NCI-H82 treated with DMSO at 0.1 percent for 48 hours (cell line): ENCODE measurements around the gene CCDC182.

Experiments used
- DNase-seq: peaks from one replicate; lab custom pipeline; 2025; ENCODE audit not compliant: unreplicated experiment; lab: John Stamatoyannopoulos, UW

CCDC182 gene

GRCh38 chr17:57701124-57701523 is 44.0 kb downstream of the CCDC182 start:
- DNase-seq, result no peak

GRCh38 chr17:57699751-57700219 is 45.3 kb downstream of the CCDC182 start:
- DNase-seq, result no peak

DNA sequence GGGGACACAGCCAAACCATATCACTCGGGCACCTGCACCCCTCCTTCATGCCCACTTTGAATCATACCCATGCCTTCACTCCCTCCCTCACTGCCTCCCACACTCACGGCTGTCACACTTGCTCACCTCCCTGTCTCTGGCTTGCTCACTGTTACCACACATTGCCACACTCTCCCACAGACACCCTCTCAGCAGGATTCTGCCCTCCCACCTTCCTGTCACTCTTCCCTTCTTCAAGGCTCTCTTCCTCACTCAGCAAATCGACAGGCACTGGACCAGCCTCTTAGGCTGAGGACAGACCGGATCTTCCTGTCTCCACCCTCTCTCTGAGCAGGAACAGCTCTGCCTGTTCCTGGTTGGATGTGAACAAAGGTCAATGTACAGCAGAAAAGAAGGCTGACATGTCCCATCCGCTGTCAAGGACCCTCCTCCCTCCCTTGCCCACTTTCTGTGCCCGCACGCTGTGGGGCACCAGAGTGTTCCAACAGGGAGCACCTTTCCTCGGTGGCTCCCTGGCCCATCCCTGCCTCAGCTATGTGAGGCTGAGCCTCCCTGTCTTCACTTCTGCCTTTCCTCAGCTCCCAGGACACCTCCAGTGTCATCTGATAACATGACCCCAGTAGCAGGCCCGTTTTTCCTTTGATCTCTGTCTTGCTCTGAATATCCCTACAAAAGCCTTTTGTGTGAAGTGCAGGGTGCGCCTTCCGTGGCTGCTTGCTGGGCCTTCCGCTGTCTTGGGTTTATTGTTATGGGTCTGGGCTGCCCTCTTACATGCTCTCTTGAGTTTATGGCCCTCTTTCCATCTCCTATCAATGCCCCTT is 47.0 kb downstream of the CCDC182 start:
- no peak for DNase-seq

- DNase-seq, result no peak
Observed at GRCh38 chr17:57697197-57697596, 47.9 kb downstream of the CCDC182 start.

- no peak for DNase-seq
Observed at GRCh38 chr17:57696050-57696449, 49.0 kb downstream of the CCDC182 start.
